HG02852 (cell line): ENCODE data around the gene TAOK1.

Source experiments
- ATAC-seq: cut with Tn5 transposase; IDR thresholded peaks from one replicate; pipeline ENCODE4 v1.9.1; 2021; ENCODE audit warnings: mild to moderate bottlenecking, moderate library complexity; ENCODE audit not compliant: unreplicated experiment

The TAOK1 gene

DNA sequence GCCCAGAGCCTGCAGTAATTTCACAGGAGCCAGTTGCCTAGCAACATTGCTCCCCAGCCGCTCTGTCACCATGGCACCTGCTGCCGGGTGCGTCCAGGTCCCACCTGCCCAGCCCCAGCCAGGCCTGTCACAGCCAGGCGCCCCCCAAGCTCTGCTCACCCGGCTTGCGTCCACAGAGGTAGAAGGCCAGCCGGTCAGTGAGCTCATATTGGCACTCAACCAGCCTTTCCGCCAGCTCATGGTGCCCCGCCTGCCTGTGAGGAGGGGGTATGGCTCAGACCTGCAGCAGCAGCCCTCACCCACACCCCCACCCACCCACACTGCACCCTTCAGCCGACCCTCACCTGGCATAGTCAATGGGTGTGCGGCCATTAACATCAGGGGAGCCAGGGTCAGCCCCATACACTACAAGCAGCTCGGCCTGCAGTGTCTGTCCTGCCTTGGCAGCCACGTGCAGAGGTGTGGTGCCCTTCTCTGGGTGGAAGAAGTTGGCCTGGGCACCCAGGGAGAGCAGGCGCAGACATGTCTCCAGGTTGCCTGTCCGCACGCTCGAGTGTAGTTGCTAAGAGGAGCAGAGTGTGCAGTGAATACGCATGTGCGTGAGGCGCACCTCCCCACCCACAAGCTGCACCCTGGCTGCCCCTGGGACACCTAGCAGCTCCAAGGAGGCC, 191.6 kb downstream of the TAOK1 start:
- ATAC-seq = no peak

GRCh38 chr17:29582254-29582765, 192.1 kb downstream of the TAOK1 start:
- ATAC-seq = no peak

- ATAC-seq = no peak
Observed at GRCh38 chr17:29582772-29583171, 192.6 kb downstream of the TAOK1 start.

DNA sequence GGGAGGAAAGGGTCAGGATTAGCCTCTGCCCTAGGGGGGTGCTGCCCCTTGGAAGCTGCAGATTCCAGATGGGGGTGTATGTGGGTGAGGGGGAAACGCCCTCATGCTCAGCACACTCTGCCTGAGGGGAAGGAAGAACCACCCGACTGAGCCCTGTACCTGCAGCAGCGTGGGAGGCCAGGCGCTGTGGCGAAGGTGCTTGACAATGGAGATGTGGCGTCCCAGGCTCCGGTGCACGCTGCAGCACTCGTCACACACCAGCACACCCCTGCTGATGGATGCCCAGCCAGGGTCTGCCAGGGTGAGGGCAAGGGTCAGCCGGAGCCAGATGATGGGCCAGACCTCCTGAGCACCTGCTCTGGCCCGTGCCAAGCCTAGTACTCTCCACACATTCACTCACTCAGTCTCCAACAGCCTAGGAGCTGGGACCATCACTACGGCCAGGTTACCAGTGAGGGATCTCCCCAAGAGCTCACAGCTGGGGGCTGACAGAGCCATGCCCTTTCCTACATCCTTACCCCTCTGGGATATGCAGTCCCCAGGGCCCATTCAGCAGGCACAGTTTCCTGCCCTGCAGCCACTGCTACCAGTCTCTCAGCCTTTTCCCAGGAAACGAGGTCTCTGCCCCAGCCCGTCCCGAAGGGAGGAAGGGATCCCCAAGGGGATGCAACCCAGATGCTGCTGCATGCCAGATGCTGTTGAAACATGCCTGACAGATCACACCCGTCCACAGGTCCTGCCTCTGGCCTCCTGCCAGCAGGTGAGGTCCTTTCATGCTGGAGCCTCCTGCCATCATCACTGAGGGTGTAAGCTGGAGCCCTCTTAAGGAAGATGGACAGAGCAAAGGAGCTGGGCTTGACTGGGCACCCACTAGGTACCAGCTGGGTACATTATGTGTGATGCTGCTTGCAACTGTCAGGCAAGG, 193.4 kb downstream of the TAOK1 start:
- ATAC-seq = no peak

DNA sequence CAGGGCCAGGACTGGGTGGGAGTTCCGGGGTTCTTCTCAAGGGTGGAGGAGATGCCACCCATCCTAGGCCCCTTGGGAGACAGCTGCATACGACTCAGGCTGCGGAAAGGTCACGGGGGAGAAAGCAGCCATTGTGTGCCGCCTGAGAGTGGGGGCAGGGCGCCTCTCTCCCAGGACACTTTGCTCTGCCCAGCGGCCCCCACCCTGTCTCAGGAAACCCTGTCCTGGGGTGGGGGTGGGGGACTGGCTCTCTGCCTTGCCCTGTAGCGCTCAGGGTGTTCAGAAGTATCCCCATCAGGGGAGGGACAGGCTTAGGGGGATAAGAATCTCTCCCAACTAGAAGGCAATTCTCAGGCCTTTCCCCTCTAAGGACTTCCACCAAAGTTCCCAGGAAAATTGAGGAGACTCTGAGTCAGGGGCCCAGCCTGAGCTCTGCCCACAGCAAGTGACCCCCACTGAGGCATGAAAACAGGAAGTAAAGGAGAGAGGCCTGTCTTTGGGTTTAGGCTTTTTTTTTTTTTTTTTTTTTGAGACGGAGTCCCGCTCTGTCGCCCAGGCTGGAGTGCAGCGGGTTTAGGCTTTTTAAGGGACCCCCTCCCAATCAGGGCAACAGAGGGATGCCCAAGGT, 194.4 kb downstream of the TAOK1 start:
- no peak for ATAC-seq

GRCh38 chr17:29585080-29585751, 195.1 kb downstream of the TAOK1 start:
- no peak for ATAC-seq

DNA sequence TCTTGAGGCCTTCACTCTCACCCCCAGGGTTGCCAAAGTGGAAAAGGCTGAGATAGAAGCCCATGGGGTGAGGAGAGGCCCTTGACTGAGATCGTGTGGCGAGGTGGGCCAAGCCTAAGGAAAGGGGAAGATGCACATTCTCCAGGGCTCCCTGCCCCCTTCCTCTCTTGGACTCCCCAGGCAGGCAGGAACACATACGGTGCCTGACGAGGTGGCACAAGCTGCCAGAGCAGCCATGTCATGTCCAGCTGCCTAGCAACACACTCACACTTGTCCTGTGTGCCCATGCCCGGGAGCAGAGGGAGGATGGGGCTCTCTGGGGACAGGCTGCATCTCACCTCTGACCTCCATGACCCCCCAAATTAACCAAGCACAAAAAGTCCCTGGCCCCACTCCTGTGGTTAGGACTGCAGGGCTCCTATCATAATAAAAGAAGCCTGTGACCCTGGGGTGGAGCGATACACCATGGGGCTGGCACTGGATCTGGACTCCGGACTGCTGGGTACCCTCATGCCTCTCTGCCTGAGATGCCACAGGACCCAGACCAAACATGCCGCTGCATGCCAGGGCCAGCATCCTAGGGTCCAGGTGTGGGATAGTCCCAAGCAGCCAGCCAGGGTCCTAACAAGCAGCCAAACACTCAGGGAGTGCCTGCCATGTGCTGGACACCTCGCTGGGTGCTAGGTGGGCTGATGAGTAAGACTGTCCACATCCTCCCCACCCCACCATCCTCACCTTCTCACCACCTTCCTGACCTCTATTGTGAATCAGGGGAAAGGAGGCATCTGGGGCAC, 196.7 kb downstream of the TAOK1 start:
- ATAC-seq = no peak

GRCh38 chr17:29587591-29587990, 197.4 kb downstream of the TAOK1 start:
- no peak for ATAC-seq

DNA sequence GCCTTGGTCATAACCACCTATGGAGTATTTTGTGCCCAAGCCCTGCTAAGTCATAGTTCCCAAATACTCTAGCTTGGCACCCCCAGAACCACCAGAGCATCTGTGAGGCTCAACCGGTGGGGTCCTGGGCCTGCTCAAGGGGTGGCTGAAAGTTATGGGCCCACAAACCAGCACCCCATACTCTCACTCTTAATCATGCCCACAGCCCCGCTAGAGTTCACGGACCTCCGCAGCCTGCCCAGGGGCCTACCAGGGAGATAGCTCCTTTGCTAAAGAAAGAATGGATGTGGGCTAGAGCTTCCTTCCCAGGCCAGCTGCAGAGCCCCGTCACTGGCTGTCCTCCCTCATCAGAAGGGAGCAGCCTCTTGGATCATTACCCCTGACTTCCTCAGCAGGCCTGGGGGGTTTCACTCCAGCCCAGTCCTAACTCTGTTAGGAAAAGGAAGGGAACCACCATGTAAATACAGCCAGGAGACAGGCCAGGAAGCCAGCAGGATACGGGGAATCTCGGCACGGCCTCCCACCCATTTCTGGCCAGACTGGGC, 197.9 kb downstream of the TAOK1 start:
- no peak for ATAC-seq

DNA sequence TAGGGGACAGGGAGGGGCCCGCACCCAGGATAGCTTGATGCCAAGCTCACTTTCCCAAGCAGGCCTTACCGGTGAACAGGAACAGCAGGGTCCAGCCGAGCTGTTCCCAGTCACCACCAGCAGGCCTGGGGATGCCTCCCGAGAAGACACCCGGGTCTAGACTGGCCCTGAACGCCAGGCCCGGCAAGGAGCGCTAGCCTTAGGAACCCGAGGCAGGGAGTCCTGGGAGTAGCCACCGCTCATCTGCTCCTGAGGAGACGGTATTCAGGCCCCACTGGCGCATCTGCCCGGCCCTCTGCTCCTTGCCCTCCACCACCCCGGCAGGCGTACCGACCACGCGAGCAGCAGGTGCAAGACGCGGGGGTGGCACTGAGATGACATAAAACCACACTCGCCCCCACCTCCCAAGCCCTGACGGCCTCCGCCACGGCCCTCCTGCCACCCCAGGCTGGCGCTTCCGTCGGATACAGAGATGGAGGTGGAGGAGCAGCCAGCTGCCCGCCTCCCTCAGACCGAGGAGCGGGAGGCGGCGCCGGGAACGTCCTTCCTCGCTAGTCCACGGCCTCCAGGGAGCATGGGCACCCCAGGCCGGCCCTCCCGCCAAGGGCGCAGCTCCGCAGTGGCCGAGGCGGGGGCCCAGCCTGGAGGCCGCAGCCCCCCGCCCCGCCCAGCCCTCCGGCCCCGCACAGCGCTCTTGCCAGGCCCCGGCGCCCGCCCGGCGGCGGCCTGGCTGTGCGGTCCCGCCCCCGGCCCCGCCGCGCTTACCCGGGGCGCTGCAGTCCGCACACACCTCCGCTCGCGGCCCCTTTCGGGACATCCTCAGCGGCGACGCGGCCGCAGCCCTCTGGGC, 198.6 kb downstream of the TAOK1 start:
- peak; percentile 20 for ATAC-seq

- ATAC-seq = peak; percentile 51
Observed at GRCh38 chr17:29589524-29590410, 199.6 kb downstream of the TAOK1 start, which contains the start of gene GIT1. Gene GIT1 (minus strand): TSS chr17:29589648. CDS start chr17:29589378, 270 bp downstream.

- no peak for ATAC-seq
Observed at GRCh38 chr17:29590411-29591145, 200.4 kb downstream of the TAOK1 start.

- ATAC-seq = no peak
Observed at GRCh38 chr17:29591146-29591736, 201.1 kb downstream of the TAOK1 start.

GRCh38 chr17:29591737-29592608, 201.8 kb downstream of the TAOK1 start:
- peak; percentile 29 for ATAC-seq

DNA sequence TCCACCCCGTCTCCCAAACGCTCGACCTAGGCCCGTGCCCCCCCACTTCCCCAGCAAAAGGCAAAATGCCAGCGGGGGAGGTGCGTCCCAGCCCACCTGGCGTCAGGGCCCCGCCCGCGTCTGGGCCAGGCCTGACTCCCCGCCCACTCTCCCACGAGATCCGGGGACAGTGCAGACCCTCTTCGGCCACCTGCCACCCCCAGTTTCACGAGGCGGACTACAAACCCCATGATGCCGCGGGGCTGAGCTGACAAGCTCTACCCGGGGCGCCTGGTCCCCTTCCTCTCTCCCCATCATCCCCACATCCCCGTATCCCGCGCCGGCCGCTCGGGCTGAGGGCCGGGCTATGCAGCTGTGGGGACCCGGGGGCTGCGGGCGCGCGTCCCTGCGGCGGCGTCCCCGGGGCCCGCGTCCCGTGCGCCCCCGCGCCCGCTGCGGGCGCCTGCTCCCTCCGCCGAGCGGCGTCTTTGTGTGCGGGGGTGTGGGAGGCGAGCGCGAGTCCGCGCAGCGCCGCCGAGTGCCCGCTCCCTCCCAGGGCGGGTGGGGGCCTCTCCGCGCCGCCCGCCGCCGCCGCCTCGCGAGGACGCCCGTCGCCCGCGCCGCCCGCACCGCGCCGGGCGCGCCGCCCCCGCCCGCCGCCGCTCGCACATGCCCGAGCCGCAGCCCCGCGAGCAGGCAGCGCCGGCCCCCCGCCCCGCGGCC, 202.8 kb downstream of the TAOK1 start, which contains the start of gene ANKRD13B:
Gene ANKRD13B (plus strand): TSS at position 283 of the 702 bp plus-strand sequence. CDS start 490 bp downstream, outside the sequence.
- ATAC-seq = no peak
